EH (cell line): ENCODE measurements around the gene GGACT.
A peak's percentile ranks its signal among the peaks of the same experiment; 100 is the strongest.
"Not testable (repeated sequence)": the region's sequence is repeated elsewhere in the genome, so short reads cannot be mapped to it uniquely, and the experiment has no call there.

Experiments
- DNase-seq: peaks from one replicate; pipeline ENCODE4 v3.0.0-alpha.2; 2015; ENCODE audit warnings: low read depth

Gene GGACT

GRCh38 chr13:100600915-100601314 is 12.3 kb upstream of the GGACT start:
- no peak for DNase-seq

GRCh38 chr13:100600461-100600860 is 11.9 kb upstream of the GGACT start:
- no peak for DNase-seq

GRCh38 chr13:100597253-100597652 is 8.7 kb upstream of the GGACT start:
- DNase-seq, result peak; percentile 56

GRCh38 chr13:100596516-100596915 is 7.9 kb upstream of the GGACT start:
- DNase-seq, result no peak

- no peak for DNase-seq
Measured at GRCh38 chr13:100594731-100595130, 6.1 kb upstream of the GGACT start.

- no peak for DNase-seq
Measured at GRCh38 chr13:100594255-100594654, 5.7 kb upstream of the GGACT start.

- DNase-seq, result peak; percentile 6
Measured at GRCh38 chr13:100589178-100589725, 663 bp upstream of the GGACT start.

- peak; percentile 6 for DNase-seq
Measured at GRCh38 chr13:100584896-100585295, 3.7 kb downstream of the GGACT start.

GRCh38 chr13:100581504-100581903 is 7.1 kb downstream of the GGACT start:
- DNase-seq, result no peak

- DNase-seq, result no peak
Measured at GRCh38 chr13:100581030-100581429, 7.6 kb downstream of the GGACT start.

GRCh38 chr13:100580045-100580444 is 8.5 kb downstream of the GGACT start:
- no peak for DNase-seq

- DNase-seq, result not testable (repeated sequence)
Measured at GRCh38 chr13:100577239-100577638, 11.3 kb downstream of the GGACT start.

- DNase-seq, result peak; percentile 76
Measured at GRCh38 chr13:100573121-100573520, 15.5 kb downstream of the GGACT start.

GRCh38 chr13:100566543-100566942 is 22.0 kb downstream of the GGACT start:
- peak; percentile 7 for DNase-seq

- no peak for DNase-seq
Measured at GRCh38 chr13:100565286-100565685, 23.3 kb downstream of the GGACT start.

- no peak for DNase-seq
Measured at GRCh38 chr13:100564444-100565223, 24.0 kb downstream of the GGACT start.

GRCh38 chr13:100563779-100564178 is 24.8 kb downstream of the GGACT start:
- DNase-seq, result no peak

- no peak for DNase-seq
Measured at GRCh38 chr13:100561599-100562204, 26.9 kb downstream of the GGACT start.

- DNase-seq, result peak; percentile 3
Measured at GRCh38 chr13:100561158-100561499, 27.5 kb downstream of the GGACT start.

- no peak for DNase-seq
Measured at GRCh38 chr13:100560498-100561157, 28.0 kb downstream of the GGACT start.

GRCh38 chr13:100559886-100560285 is 28.7 kb downstream of the GGACT start:
- no peak for DNase-seq

GRCh38 chr13:100552755-100553154 is 35.8 kb downstream of the GGACT start:
- no peak for DNase-seq

- no peak for DNase-seq
Measured at GRCh38 chr13:100549316-100549715, 39.3 kb downstream of the GGACT start.
